GM06990 (cell line): Measurements from ENCODE around the gene TOGARAM2.

Source experiments
- DNase-seq: peaks from one replicate; pipeline ENCODE4 v3.0.0-alpha.2; 2011; ENCODE audit not compliant: insufficient read length; ENCODE audit errors: extremely low read depth
- H3K27me3 ChIP-seq: replicated peaks from 2 replicates; pipeline ENCODE4 v1.6.0; 2011; ENCODE audit warnings: low read length; ENCODE audit not compliant: control insufficient read depth, insufficient read depth
- H3K36me3 ChIP-seq: 2 replicates; pipeline ENCODE4 v1.5.1; 2011; ENCODE audit warnings: low read length; ENCODE audit not compliant: control insufficient read depth, insufficient read depth
- H3K4me3 ChIP-seq: replicated peaks from 2 replicates; pipeline ENCODE4 v1.5.1; 2011; ENCODE audit warnings: low read depth, mild to moderate bottlenecking, control low read depth, low read length
- TF ChIP-seq, protein P1 (sequence below): IDR thresholded peaks from 2 replicates; pipeline ENCODE4 v1.5.1; 2011; ENCODE audit warnings: low read length, control low read depth, mild to moderate bottlenecking, inconsistent platforms; ENCODE audit not compliant: insufficient read depth, poor library complexity, severe bottlenecking

The TOGARAM2 gene

GRCh38 chr2:28981016-28981441 lies at the start of gene TOGARAM2:
TOGARAM2 (plus strand) TSS chr2:28981298; CDS start chr2:28994835, 13,537 bp downstream.
- no peaks in the 10 kb centered on the region; the same call in 1 of the 2 replicates for H3K27me3 ChIP-seq
- H3K4me3 ChIP-seq: no peak within 1 kb of the TSS
- DNase-seq: no peak
- TF ChIP-seq, protein P1, sequence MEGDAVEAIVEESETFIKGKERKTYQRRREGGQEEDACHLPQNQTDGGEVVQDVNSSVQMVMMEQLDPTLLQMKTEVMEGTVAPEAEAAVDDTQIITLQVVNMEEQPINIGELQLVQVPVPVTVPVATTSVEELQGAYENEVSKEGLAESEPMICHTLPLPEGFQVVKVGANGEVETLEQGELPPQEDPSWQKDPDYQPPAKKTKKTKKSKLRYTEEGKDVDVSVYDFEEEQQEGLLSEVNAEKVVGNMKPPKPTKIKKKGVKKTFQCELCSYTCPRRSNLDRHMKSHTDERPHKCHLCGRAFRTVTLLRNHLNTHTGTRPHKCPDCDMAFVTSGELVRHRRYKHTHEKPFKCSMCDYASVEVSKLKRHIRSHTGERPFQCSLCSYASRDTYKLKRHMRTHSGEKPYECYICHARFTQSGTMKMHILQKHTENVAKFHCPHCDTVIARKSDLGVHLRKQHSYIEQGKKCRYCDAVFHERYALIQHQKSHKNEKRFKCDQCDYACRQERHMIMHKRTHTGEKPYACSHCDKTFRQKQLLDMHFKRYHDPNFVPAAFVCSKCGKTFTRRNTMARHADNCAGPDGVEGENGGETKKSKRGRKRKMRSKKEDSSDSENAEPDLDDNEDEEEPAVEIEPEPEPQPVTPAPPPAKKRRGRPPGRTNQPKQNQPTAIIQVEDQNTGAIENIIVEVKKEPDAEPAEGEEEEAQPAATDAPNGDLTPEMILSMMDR: no peak
- no peaks in the 10 kb centered on the region for H3K36me3 ChIP-seq

GRCh38 chr2:28934769-28935168 lies 46.3 kb upstream of the TOGARAM2 start:
- Histone ChIP-seq H3K4me3 (no peak overlapping the region), H3K36me3 (peaks cover 12% of the 10 kb centered on the region), H3K27me3 (no peaks in the 10 kb centered on the region)
- TF ChIP-seq, protein P1: no peak
- no peak for DNase-seq

DNA sequence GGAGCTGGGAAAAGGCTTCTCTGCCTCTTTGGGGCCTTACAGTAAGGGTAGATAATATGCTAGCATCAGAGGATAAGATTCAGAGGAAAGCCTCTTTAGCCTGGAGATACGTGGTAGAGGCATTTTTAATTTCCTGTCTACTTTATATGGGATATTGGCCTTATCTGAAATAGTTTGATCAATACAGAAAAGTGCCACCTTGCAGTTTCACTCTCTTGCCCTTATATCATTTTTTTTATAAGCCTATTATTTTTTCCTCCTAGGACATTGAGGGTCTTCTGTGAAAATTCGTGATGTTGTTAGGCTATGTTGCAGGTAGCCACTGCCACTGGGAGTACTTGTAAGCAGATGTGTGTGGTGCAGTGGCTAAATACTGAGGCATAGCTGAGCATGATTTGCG lies 40.1 kb upstream of the TOGARAM2 start:
- Histone ChIP-seq H3K27me3 (no peaks in the 10 kb centered on the region), H3K36me3 (peaks cover 25% of the 10 kb centered on the region), H3K4me3 (no peak overlapping the region)
- TF ChIP-seq, protein P1: no peak
- DNase-seq: no peak

- Histone ChIP-seq H3K36me3 (peaks cover 27% of the 10 kb centered on the region), H3K27me3 (no peaks in the 10 kb centered on the region), H3K4me3 (no peak overlapping the region)
- TF ChIP-seq, protein P1: no peak
- no peak for DNase-seq
Observed at GRCh38 chr2:28944535-28945248, 36.4 kb upstream of the TOGARAM2 start.

DNA sequence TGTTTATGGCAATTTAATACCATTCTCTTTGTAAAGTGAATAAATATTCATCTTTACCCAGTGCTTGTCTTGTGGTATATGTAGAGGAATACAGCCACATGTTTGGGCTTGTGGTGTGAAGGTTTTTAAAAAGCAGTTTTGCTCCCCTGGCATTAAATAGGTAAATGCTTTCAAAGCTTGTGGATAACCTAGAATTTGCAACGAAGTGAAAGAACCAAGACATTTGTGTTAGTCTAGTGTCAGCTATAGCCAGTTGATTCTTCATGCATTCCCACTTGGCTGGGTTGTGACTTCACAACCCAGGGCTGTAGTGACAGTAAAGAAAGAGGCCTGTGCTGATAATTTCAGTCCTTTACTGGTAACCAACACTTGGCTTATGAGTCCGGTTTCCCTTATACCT lies 32.9 kb upstream of the TOGARAM2 start:
- no peak overlapping the region for H3K4me3 ChIP-seq
- H3K36me3 ChIP-seq: peaks cover 14% of the 10 kb centered on the region
- no peak for DNase-seq
- no peaks in the 10 kb centered on the region for H3K27me3 ChIP-seq
- TF ChIP-seq, protein P1: no peak
